GM19238 (cell line): Measurements from ENCODE around the gene CANX.
"Not testable (repeated sequence)": the region's sequence is repeated elsewhere in the genome, so short reads cannot be mapped to it uniquely, and the experiment has no call there.

Experiments used
- DNase-seq: peaks from one replicate; pipeline ENCODE4 v3.0.0; 2011; ENCODE audit warnings: low spot score; ENCODE audit not compliant: insufficient read length

Gene CANX

GRCh38 chr5:179698935-179699615 is at the start of gene CANX:
CANX (plus strand) TSS chr5:179698967; CDS start chr5:179705682, 6,715 bp downstream.
- DNase-seq = peak; percentile 21

GRCh38 chr5:179649166-179649703 is 49.5 kb upstream of the CANX start:
- DNase-seq = not testable (repeated sequence)

- not testable (repeated sequence) for DNase-seq
Measured at GRCh38 chr5:179650245-179650644, 48.5 kb upstream of the CANX start.

- DNase-seq = not testable (repeated sequence)
Measured at GRCh38 chr5:179653135-179653534, 45.6 kb upstream of the CANX start.

GRCh38 chr5:179657302-179658178 is 41.2 kb upstream of the CANX start:
- not testable (repeated sequence) for DNase-seq

- DNase-seq = not testable (repeated sequence)
Measured at GRCh38 chr5:179658179-179658856, 40.4 kb upstream of the CANX start.

GRCh38 chr5:179661647-179662046 is 37.1 kb upstream of the CANX start:
- not testable (repeated sequence) for DNase-seq

- no peak for DNase-seq
Measured at GRCh38 chr5:179668391-179668790, 30.4 kb upstream of the CANX start.

GRCh38 chr5:179678223-179679013 is 20.3 kb upstream of the CANX start:
- DNase-seq = peak; percentile 84

GRCh38 chr5:179679014-179679674 is 19.6 kb upstream of the CANX start:
- no peak for DNase-seq

- no peak for DNase-seq
Measured at GRCh38 chr5:179680014-179680779, 18.6 kb upstream of the CANX start.

GRCh38 chr5:179680780-179681401 is 17.9 kb upstream of the CANX start, which contains the start of gene CBY3:
CBY3 (minus strand) TSS chr5:179681034; CDS start chr5:179680918, 116 bp downstream.
- DNase-seq = no peak

- not testable (repeated sequence) for DNase-seq
Measured at GRCh38 chr5:179689212-179689611, 9.6 kb upstream of the CANX start.

GRCh38 chr5:179694561-179694960 is 4.2 kb upstream of the CANX start:
- DNase-seq = no peak

GRCh38 chr5:179696603-179697002 is 2.2 kb upstream of the CANX start:
- DNase-seq = no peak

GRCh38 chr5:179697108-179697507 is 1.7 kb upstream of the CANX start:
- no peak for DNase-seq

- DNase-seq = not testable (repeated sequence)
Measured at GRCh38 chr5:179697543-179697942, 1.2 kb upstream of the CANX start.

GRCh38 chr5:179697993-179698934 is 503 bp upstream of the CANX start:
- peak; percentile 96 for DNase-seq
